Spinal cord (tissue), 10 donors: ENCODE measurements around the gene DLG4. TPM values are rescaled to one million over a fixed set of nuclear protein-coding genes. Genes with fewer than 3 reads are reported as not detected.

Source experiments
- DNase-seq, 6 donors: peaks; one replicate each; pipeline versions ENCODE4 v3.0.0 to v3.0.0-alpha.2; 2013 to 2015; ENCODE audit warnings: low spot score in 6 of 6, low read depth in 4 of 6
- H3K27ac ChIP-seq: one replicate; pipeline ENCODE4 v1.5.1; 2013; ENCODE audit warnings: low read depth, low read length, control low read depth
- H3K27me3 ChIP-seq: one replicate; pipeline ENCODE4 v1.6.1; 2013; ENCODE audit warnings: low read length; ENCODE audit not compliant: control insufficient read depth, insufficient read depth
- H3K36me3 ChIP-seq: one replicate; pipeline ENCODE4 v1.6.1; 2013; ENCODE audit warnings: low read length; ENCODE audit not compliant: control insufficient read depth, insufficient read depth
- H3K4me1 ChIP-seq: one replicate; pipeline ENCODE4 v1.6.1; 2013; ENCODE audit warnings: low read length; ENCODE audit not compliant: control insufficient read depth, insufficient read depth
- H3K4me3 ChIP-seq: one replicate; pipeline ENCODE4 v1.5.1; 2013; ENCODE audit warnings: low read depth, low read length, control low read depth
- H3K9me3 ChIP-seq: one replicate; pipeline ENCODE4 v1.6.1; 2013; ENCODE audit warnings: low read length; ENCODE audit not compliant: control insufficient read depth, insufficient read depth
- WGBS: methylation state at CpG from one replicate; pipeline ENCODE4 v1.1.5; 2013; ENCODE audit warnings: missing lambda C conversion rate; ENCODE audit not compliant: insufficient coverage; 5-methylcytosine and 5-hydroxymethylcytosine counted together
- polyA plus RNA-seq, 2 donors: library from polyadenylated mRNA; unstranded; fragments of 120-200 nt; gene quantifications; one replicate each; pipeline ENCODE4 v1.2.1, GENCODE V29; 2013; ENCODE audit not compliant: insufficient read length in 2 of 2
- total RNA-seq, 2 donors: library from RNA; depleted of rRNA in 1 of 2; stranded (reverse); fragments of 120-200 nt in 1 of 2; fragments of >200 nt in 1 of 2; gene quantifications; one replicate each; pipeline versions ENCODE4 v1.2.3 to v1.2.4, GENCODE V29; 2013 to 2014
- donor health status: healthy.

The DLG4 gene
- total and polyA plus RNA-seq, 4 donors = 50.6 to 203 (median 138) TPM

DNA sequence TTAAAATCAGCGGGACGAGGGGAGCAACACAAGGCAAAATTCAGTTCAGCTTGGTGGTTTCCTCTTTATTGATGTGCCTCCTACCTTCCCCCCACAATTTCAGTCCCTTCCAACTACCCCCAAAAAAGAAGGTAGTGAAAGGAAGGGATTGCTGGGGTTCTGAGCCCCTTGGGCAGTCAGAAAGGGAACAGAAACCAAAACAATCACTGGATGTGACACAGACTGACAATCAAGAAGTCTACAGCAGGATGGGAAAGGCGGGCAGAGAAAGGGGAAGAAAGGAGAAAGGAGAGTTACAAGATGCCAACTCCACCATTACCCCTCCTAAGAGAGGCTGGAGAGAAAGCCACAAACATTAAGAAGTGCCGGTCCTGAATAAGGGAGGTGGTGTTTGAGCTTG lies 20.7 kb upstream of the DLG4 start:
- peaks cover 45% of the 10 kb centered on the region for H3K36me3 ChIP-seq
- no CpG with 5 or more reads among the region's 4 CpGs for WGBS
- peak overlapping the region; percentile 99 for H3K4me3 ChIP-seq
- peak overlapping the region; percentile 100 for H3K27ac ChIP-seq
- no peak for DNase-seq
- H3K9me3 ChIP-seq = no peaks in the 10 kb centered on the region
- peaks cover 41% of the 10 kb centered on the region for H3K4me1 ChIP-seq
- no peaks in the 10 kb centered on the region for H3K27me3 ChIP-seq

GRCh38 chr17:7239091-7240027 lies 19.7 kb upstream of the DLG4 start, which contains the start of gene PHF23:
Gene PHF23, minus strand, starts transcription at chr17:7239457. Its CDS starts 178 bp downstream, at chr17:7239279.
- no peaks in the 10 kb centered on the region for H3K27me3 ChIP-seq

DNA sequence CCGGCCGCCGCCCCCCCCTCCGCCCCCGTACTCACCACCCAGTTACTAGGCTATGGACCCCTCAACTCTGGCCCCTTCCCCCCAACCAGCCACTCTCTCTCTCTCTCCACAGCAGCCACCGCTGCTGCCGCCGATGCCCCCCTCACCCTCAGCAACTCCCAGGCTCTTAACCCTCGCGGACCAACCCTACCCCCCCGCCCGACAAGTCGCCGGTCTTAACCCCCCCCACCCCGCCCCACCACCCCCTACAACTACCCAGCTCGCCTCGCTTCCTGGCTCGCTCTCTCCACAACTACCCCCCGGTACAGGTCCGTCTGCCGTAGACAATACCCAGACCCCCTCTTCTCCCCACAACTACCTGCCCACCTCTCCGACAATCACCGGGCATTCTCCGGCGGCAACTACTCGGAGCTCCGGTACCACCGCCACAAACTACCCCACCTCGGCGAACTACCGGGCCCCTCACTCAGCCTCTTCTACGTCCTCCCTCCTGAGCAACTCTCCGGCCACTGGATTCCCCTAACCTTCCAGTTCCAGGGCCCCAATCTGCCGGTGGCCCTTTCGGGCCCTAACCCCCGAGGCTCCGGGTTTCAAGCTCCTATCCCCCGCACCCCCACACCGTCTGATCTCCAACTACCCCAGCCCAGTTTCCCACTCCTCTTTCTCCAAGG lies 18.9 kb upstream of the DLG4 start:
- H3K4me1 ChIP-seq = peaks cover 43% of the 10 kb centered on the region

More at GRCh38 chr17:7239091-7240027, 19.7 kb upstream of the DLG4 start, which contains the start of gene PHF23:
- under 1% methylated on average over 53 of the region's 72 CpGs for WGBS
- H3K9me3 ChIP-seq = no peaks in the 10 kb centered on the region
- H3K4me3 ChIP-seq = peak within 1 kb of the TSS; percentile 99
- H3K36me3 ChIP-seq = peaks cover 42% of the 10 kb centered on the region
- peak; percentile 97 to 100 (median 100) for DNase-seq
- H3K4me1 ChIP-seq = peaks cover 47% of the 10 kb centered on the region
- H3K27ac ChIP-seq = peak within 1 kb of the TSS; percentile 91

GRCh38 chr17:7237761-7238419 lies 18.3 kb upstream of the DLG4 start:
- DNase-seq = peak in 2 of 6 donors; percentile 76 to 84
- peaks cover 35% of the 10 kb centered on the region for H3K36me3 ChIP-seq
- peak overlapping the region; percentile 67 for H3K27ac ChIP-seq
- no peaks in the 10 kb centered on the region for H3K27me3 ChIP-seq
- WGBS = under 1% methylated on average over 56 of the region's 73 CpGs
- peak overlapping the region; percentile 99 for H3K4me3 ChIP-seq
- peaks cover 45% of the 10 kb centered on the region for H3K4me1 ChIP-seq
- no peaks in the 10 kb centered on the region for H3K9me3 ChIP-seq

More for the DNA sequence above, 18.9 kb upstream of the DLG4 start:
- WGBS = 0% methylated on average over 25 of the region's 39 CpGs
- H3K4me3 ChIP-seq = peak overlapping the region; percentile 99
- no peak for DNase-seq
- H3K9me3 ChIP-seq = no peaks in the 10 kb centered on the region
- peak overlapping the region; percentile 91 for H3K27ac ChIP-seq
- peaks cover 38% of the 10 kb centered on the region for H3K36me3 ChIP-seq
- H3K27me3 ChIP-seq = no peaks in the 10 kb centered on the region

DNA sequence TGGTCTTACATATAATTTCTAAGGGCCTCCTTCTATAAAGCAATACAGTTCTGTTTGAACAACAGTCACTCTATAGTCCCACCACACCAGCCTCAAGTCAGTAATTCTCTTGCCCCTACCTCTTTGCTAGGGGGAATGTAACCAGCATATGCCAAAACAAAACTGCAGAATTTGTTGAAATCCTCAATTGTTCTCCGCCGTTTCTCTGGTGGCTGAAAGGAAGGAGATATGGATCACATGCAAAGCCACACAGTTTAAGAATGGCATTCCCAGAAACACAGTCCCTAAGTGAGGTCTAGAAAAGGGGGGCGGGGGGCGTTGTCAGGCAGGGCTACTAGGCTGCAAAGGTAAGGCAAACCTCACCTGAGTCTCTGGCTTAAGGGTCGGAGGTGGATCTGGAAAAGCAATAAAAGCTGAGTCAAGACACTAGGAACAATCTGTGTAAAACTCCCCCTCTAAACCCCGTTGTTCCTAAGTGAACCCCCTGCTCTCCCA lies 17.7 kb upstream of the DLG4 start:
- H3K9me3 ChIP-seq = no peaks in the 10 kb centered on the region

GRCh38 chr17:7236808-7237207 lies 17.2 kb upstream of the DLG4 start:
- H3K36me3 ChIP-seq = peaks cover 38% of the 10 kb centered on the region
- no peak overlapping the region for H3K27ac ChIP-seq
- H3K4me1 ChIP-seq = peaks cover 51% of the 10 kb centered on the region
- no peaks in the 10 kb centered on the region for H3K9me3 ChIP-seq
- H3K4me3 ChIP-seq = peak overlapping the region; percentile 99
- no peaks in the 10 kb centered on the region for H3K27me3 ChIP-seq
- no peak for DNase-seq
- WGBS = 88% methylated on average over 6 of the region's 6 CpGs

More for the DNA sequence above, 17.7 kb upstream of the DLG4 start:
- Histone ChIP-seq H3K27ac (peak overlapping the region; percentile 58), H3K4me1 (peaks cover 50% of the 10 kb centered on the region), H3K4me3 (peak overlapping the region; percentile 99), H3K36me3 (peaks cover 37% of the 10 kb centered on the region), H3K27me3 (no peaks in the 10 kb centered on the region)
- WGBS = 0% methylated on average over 2 of the region's 6 CpGs
- DNase-seq = no peak

GRCh38 chr17:7235693-7236665 lies 16.3 kb upstream of the DLG4 start:
- H3K4me1 ChIP-seq = peaks cover 51% of the 10 kb centered on the region
- DNase-seq = no peak
- 91% methylated on average over 21 of the region's 22 CpGs for WGBS
- H3K9me3 ChIP-seq = no peaks in the 10 kb centered on the region
- H3K27ac ChIP-seq = no peak overlapping the region
- H3K4me3 ChIP-seq = no peak overlapping the region
- no peaks in the 10 kb centered on the region for H3K27me3 ChIP-seq
- H3K36me3 ChIP-seq = peaks cover 40% of the 10 kb centered on the region

DNA sequence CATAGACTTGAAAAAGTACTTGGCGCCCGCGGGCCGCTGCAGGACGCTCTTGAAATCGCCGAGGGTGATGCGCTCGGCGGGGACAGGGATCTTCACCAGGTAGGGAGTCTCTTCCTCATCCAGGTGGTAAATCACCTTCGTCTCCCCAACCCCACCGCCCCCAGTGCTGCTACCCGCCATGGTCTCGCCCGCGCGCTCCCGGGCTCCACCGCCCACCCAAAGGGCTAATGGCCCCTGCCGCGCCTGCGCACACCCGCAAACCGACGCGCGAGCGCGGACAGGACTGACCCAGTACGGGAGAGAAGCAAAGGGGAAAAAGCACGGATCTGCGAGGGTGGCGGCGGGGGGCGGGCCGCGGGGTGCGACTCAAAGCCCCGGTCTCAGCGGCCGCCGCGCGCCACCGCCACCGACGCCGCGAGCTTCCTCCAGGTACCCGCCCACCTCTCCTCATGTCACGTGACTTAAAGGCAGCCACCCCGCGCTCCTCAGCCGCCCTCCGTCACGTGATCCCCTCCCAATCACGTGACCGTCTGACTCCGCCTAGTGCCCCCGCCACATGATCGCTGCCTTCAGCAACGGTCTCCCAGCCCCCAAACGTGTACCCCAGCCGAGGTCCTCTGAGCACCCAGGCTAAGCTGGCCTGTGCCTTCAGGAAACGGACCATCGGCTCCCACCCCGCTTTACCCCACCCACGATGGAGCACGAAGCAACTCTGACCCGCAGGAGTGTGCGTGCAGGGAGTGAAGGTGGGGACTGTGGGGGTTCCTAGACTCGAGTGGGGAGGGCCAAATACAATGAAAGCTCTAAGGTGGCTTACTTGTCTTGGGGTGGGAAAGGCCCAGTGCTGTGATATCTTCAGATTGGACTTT lies 14.7 kb upstream of the DLG4 start, which contains the start of gene DVL2:
Gene DVL2 (minus strand): TSS at position 435 of the 869 bp plus-strand sequence. CDS start 255 bp downstream, at position 180.
- H3K4me3 ChIP-seq = peak within 1 kb of the TSS; percentile 86
- H3K9me3 ChIP-seq = no peaks in the 10 kb centered on the region
- WGBS = under 1% methylated on average over 65 of the region's 72 CpGs
- H3K4me1 ChIP-seq = peaks cover 45% of the 10 kb centered on the region
- DNase-seq = peak in 5 of 6 donors; percentile 89 to 99 (median 93)
- H3K27ac ChIP-seq = peak within 1 kb of the TSS; percentile 93
- peaks cover 48% of the 10 kb centered on the region for H3K36me3 ChIP-seq
- no peaks in the 10 kb centered on the region for H3K27me3 ChIP-seq
